ENCODE measurements around the gene GSTK1.
"Not testable (repeated sequence)": the region's sequence is repeated elsewhere in the genome, so short reads cannot be mapped to it uniquely, and the experiment has no call there.

GSTK1 gene

DNA sequence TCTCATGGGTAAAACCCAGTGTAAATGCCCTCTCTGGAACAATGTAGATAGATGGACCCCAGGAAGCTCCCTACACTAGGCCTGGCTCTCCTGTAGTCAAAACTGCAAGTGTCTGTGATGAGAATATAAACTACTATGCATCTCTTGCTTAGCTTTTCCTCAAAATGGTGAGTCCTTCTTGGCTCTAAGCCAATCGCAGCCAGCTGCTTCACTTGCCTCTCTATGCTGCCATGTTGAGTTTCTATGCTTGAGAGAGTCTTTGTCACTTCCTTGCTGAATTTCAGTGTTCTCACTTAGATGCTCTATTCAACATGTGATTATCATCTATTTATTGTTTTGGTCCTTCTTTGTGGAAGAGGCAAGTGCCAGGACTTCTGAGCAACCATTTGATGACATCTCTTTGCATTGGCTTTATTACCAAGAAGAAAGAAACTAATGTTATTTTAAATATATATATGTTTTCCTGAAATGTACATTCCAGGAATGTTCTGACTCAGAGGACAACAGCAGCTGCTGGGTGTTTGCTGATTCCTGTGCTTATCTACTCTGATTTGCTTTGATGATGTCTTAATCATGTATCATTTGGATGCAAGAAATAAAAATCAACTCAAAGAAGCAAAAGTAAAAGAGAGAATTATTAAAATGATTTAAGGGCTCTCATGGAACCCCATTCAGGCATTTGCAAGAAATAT is 24.8 kb upstream of the GSTK1 start:
- DNase-seq (ENCODE audit: low read depth in 2 of 2), result no peak

DNA sequence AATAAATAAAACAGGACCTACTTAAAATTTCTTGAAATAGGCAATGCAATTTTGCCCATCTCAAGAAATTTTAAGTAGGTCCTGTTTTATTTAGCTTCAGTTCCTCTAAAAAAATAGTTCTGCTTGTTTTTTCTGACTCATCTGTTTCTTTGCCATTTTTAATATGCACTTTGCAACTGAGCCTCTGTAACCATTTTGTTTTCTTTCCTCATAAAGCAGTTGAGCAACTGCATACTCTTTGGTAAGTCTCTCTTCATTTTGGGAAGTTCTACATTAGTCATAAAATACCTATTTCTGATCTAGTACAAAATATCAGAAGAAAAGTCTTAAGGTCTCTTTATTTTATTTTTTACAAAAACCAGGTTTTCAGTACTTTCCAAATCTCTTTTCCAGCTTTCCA is 23.4 kb upstream of the GSTK1 start:
- DNase-seq (ENCODE audit: low read depth in 2 of 2), result no peak

DNA sequence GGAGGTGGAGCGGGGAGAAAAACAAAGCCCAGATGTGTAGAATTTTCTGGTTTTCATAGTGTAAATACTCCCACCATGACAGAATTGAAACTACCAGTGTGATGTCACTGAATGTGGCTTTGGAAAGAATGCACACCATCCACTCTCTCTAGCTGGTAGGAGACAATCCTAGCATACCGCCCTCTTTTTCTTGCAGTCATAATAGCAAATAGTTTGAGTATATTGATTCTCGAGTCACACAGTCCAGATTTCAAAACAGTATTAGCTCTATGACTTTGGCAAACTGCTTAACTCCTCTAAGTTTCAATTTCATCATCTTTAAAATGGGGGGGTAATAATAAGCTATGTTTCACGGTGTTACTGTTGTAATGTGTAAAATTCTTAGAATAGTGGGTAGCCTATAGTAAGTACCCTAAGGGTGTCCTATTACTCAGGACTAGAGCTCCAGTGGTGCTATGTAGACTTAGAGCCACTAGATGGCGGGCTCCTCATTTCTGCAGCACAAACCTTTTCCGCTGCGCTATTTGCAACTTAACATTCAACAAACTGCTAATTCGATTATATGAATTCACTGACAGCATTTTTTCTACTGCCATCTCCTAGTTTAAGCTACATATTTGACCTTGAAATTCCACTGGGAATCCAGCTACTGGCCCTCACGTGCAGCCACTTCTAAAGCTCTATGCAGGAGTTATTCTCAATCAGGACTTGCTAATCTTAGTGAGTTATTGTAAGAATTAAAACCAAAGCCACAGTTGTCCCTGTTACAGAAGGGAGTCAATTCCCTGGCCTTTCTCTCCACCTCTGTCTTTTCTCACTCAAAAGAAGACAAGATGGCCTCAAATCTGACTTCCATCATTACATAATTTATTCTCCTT is 22.7 kb upstream of the GSTK1 start:
- DNase-seq (ENCODE audit: low read depth in 2 of 2), result peak; percentile 70

DNA sequence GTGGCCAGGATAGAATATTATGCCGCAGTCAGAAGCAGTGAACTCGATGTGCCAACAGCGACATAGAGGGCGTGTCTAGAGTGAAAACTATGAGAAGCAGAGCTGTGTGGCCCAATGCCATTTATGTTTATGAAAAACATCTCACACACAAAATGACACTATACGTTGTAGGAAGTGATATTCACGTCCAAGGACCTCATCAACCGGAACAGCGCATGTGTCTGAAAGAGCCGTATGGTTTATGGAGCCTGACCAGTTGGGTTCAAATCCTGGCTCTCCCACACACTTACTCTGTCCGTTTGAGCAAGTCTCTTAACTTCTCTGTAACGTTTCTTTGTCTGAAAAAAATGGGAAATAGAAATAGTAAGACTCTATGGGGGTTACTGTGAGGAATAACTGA is 20.9 kb upstream of the GSTK1 start:
- no peak for DNase-seq (ENCODE audit: low read depth in 2 of 2)

DNA sequence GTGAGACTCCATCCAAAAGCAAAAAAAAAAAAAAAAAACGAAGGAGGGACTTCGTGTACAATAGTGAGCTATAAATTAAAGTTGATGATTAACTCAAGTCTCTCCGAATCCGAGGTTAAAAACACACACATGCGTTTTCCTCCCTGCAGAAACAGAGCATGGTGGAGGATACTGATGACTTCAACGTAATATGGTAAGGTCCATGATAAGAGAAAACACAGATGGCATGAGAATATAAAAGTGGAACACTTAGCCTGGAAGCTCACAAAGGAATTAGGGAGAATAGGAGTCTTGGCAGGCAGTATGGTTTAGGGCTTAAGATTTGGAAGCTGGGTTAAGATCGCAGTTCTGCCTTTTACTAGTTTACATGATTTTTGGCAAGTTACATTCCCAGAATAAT is 20.1 kb upstream of the GSTK1 start:
- no peak for DNase-seq (ENCODE audit: low read depth in 2 of 2)

DNA sequence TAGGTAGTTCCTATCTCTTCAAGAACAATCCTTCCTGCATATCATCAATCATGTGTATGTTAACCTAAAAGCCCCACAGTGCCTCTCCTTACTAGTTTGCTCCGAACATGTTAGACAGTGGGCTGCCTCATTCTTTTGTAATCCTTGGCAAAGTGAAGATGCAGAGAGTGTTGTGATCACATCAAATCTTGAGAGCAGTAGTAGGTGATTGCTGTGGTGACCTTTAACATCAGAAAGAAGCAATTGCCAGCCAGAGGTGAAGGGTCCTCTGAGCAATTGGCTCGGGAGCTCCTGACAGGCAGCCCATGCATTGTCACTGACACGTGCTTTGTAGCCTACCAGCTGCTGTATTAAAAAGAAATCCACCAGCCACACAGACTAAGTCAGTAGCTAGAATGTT is 19.6 kb upstream of the GSTK1 start:
- DNase-seq (ENCODE audit: low read depth in 2 of 2), result no peak

DNA sequence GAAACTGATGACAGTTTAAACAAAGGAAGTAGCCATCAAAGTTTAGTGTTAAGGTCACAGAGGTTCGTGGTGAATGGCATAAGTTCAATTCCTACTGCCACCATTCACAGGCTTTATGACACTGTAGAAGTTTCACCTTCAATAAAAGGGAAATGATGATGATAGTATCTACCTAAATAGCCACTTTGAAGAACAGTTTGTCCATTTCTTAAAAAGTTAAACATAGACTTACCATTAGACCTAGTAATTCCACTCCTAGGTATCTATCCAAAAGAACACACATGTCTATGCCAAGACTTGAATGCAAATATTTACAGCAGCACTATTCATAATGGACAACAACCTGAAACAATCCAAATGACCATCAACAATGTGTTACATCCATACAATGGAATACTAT is 18.9 kb upstream of the GSTK1 start:
- DNase-seq (ENCODE audit: low read depth in 2 of 2), result no peak

DNA sequence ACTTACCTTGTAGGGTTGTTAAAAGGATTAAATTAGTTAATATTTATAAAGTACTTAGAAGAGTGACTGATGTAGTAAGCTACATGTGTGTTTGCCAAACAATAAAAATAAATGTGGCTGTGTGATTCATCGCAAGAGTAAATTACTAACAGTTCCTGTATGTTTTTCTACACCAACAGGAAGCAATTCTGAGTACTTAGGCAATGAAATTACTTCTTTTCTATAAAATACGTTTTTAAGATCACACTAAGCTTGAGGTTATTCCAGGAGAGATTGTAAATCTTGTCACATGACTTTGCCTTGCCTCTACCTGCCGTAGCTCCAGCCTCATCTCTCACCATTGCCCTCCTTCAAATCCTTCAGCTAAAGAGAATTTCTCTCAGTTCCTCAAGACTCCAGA is 18.1 kb upstream of the GSTK1 start:
- no peak for DNase-seq (ENCODE audit: low read depth in 2 of 2)

DNA sequence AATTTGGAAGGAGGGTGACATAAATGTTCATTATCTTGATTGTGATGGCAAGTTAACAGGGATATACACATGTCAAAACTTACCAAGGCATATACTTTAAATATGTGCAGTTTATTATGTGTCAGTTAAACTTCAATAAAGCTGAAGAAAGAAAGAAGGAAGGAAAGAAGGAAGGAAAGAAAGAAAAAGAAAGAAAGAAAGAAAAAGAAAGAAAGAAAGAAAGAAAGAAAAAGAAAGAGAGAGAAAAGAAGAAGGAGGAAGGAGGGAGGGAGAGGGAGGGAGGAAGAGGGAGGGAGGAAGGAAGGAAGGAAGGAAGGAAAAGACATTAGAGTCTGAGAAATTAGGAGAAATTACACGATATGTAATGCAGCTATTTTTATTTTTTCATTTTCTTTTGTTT is 15.9 kb upstream of the GSTK1 start:
- no peak for DNase-seq (ENCODE audit: low read depth in 2 of 2)

DNA sequence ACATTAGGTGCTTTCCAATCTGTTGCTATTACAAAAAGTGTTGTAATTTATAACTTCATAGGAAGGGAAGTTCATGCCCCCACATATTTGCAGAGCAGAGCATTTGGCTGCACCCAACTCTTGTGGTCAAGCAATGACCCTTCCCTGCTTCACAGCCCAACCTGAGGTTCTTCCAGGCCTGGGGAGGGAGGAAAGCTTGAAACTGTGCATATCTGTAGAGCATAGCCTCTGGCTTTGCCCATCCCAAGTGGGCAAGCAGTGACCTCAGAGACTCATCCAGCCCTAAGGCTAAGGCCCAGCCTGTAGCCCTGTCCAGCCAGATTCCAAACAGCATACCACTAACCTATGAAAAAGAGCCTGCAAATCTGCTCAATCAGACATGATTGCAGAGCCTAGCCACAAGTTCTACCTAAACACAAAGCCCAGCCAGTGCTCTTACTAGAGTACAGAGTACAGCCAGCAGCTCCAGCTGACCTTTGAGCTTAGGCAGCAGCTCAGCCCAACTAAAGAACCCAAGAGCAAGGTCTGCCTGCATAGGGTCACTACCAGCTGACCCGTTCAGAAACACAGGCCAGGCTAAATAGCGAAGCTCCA is 14.4 kb upstream of the GSTK1 start:
- no peak for DNase-seq (ENCODE audit: low read depth in 2 of 2)

DNA sequence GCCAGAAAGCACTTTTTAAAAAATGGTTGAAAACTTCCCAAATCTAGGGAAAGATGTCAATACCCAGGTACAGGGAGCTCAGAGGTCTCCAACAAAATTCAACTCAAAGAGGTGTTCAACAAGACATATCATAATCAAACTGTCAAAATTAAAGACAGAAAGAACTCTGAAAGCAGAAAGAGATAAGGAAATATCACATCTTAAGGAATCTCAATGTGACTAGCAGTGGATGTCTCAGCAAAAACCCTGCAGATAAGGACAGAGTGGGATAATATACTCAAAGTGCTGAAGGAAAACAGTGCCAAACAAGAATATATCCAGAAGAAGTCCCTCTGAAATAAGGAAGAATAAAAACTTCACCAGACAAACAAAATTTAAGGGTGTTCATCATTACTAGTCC is 13.0 kb upstream of the GSTK1 start:
- no peak for DNase-seq (ENCODE audit: low read depth in 2 of 2)

DNA sequence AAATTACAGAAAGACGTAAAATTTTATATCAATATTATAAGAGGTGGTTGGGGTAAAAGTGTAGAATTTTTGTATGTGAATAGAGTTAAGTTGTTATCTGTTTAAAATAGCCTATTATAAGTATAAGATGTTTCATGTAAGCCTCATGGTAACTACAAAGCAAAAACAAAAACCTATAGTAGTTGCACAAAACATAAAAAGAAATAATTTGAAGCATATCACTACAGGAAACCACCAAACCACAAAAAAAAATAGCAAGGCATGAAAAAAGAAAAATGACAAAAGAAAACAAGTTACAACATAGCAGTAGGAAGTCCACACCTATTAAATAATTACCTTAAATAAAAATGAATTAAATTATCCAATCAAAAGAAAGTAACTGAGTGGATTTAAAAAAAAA is 12.4 kb upstream of the GSTK1 start:
- no peak for DNase-seq (ENCODE audit: low read depth in 2 of 2)

DNA sequence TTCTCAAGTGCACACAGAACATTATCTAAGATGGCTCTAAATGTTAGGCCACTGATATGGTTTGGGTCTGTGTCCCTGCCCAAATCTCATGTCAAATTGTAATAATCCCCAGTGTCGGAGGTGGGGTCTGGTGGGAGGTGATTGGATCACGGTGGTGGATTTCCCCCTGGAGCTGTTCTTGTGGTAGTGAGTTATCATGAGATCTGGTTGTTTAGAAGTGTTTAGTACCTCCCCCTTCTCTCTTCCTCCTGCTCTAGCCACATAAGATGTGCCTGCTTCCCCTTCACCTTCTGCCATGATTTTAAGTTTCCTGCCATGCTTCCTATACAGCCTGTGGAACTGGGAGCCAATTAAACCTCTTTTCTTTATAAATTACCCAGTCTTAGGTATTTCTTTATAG is 11.2 kb upstream of the GSTK1 start:
- DNase-seq (ENCODE audit: low read depth in 2 of 2), result no peak

DNA sequence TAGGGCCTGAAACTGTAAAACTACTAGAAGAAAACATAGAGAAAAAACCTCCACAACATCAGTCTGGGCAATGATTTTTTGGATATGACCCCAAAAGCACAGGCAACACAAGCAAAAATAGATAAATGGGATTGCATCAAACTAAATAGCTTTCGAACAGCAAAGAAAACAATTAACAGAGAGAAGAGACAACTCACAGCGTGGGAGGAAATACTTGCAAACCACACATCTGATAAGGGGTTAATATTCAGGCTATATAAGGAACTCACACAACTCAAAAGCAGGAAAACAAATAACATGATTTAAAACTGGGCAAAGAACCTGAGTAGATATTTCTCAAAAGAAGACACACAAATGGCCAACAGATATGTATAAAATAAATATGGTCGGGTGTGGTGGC is 7.7 kb upstream of the GSTK1 start:
- DNase-seq (ENCODE audit: low read depth in 2 of 2), result no peak

DNA sequence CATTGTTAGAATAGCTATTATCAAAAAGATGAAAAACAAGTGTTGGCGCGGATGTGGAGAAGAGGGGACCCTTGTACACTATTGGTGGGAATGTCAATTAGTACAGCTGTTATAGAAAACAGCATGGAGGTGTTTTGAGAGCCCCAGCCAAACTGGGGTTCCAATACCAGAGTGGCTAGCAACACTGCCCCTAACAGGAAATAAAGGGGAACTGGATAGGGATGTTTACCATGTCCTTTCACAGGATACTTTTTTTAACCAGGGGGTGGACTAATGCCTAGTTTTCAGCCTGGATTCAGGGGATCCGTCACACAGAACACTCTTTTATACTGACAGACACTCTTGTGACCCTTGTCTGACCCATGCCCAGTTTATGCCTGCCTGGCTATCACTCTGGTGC is 6.9 kb upstream of the GSTK1 start:
- DNase-seq (ENCODE audit: low read depth in 2 of 2), result no peak

DNA sequence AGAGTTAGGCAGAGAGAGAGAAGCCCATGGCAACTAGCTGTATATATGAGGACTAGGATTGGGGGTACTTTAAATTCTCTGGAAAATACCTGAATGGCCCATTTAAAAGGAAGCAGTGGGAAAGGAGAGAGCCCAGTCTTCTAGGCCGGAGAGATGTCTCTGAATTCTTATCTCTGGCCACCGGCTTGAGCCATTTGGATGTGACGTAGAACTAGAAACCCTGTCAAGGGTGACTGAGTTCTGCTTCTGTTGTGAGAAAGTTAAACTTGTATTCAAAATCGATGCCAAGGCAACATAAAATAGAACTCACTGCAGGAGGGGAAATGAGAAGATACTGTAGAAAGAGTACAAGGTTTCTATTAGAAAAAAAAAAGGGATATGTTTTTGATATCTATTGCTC is 6.3 kb upstream of the GSTK1 start:
- no peak for DNase-seq (ENCODE audit: low read depth in 2 of 2)

DNA sequence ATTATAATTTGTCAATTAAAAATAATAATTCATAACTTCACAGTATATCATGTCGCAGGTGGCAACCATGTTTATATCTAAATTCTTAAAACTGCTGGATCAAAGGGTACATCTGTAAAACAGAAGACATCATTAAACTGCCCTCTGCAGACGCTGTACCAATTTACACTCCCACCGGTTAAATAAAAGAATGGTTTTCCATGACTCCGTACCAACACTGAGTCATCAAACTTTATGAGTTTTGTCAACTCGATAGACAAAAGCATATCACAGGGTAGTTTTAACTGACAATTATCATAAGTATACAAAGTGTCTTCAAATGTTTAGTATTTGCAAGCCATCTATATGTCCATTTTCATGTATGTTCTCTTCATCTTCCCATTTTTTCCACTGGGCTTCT is 5.7 kb upstream of the GSTK1 start:
- DNase-seq (ENCODE audit: low read depth in 2 of 2), result no peak

DNA sequence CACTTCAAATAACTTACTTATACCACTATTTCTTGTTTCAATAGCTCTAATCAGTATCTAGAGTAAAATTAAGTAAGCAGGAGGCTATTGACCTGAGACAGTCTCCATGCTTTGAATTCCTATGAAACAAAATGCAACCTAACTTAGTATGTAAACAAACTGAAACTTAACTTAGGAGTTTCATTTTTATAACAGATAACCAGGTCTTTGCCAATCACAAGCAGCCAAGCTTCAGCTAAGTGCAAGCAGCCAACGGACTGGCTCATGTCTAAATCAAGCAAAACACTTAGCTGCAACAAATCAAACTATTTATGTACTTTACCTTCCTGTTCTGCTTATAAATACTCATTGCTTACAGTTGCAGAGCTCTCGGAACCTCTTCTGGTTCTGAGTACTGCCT is 4.4 kb upstream of the GSTK1 start:
- DNase-seq (ENCODE audit: low read depth in 2 of 2), result no peak

DNA sequence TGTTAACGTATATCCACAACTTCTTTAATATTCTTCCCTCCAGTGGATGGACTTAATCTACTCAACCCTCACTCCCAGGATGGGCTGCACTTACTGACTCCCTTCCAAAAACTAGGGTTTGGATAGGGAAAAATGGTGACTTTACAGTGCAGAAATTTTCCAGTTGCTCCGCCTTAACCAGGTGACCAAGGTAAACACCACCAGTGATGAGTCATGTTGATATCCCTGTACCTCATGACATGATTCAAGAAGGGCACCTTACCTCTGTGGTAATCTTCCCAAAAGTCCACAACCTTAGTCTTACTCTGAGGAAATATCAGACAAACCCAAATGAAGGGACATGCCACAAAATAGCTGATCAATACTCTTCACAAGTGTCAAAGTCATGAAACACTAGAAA is 3.5 kb upstream of the GSTK1 start:
- DNase-seq (ENCODE audit: low read depth in 2 of 2), result no peak

DNA sequence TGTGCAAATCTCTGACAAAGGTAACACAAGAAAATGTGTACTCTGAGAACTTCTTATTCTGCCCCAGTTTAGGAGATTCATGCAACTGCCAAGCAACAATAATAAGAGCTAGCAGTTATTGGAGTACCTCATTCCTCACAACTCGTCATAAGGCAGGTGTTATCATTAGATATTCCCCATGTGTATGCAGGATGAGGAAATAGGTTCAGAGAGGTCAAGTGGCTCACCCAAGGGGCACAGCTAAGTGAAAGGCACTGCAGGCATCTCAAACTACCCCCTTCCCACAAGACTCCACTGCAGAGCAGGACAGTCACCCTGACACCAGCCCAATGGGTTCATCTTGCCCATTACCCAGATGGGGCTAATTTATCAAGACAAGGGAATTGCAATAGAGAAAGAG is 1.3 kb upstream of the GSTK1 start:
- DNase-seq (ENCODE audit: low read depth in 2 of 2), result no peak

DNA sequence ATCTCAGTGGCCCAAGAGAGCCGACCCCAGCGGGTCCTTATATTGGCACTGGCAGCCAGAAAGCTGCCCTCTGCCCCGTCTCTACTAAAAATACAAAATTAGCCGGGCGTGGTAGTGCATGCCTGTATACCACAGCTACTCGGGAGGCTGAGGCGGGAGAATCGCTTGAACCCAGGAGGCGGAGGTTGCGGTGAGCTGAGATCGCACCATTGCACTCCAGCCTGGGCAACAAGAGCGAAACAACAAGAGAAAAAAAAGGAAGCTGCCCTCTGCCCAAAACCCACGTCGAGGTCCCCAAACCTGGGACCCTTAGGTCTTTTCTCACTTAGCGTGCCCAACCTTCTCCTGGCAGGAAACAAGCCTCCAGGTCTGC is 941 bp downstream of the GSTK1 start:
- not testable (repeated sequence) for DNase-seq (ENCODE audit: low read depth in 2 of 2)

DNA sequence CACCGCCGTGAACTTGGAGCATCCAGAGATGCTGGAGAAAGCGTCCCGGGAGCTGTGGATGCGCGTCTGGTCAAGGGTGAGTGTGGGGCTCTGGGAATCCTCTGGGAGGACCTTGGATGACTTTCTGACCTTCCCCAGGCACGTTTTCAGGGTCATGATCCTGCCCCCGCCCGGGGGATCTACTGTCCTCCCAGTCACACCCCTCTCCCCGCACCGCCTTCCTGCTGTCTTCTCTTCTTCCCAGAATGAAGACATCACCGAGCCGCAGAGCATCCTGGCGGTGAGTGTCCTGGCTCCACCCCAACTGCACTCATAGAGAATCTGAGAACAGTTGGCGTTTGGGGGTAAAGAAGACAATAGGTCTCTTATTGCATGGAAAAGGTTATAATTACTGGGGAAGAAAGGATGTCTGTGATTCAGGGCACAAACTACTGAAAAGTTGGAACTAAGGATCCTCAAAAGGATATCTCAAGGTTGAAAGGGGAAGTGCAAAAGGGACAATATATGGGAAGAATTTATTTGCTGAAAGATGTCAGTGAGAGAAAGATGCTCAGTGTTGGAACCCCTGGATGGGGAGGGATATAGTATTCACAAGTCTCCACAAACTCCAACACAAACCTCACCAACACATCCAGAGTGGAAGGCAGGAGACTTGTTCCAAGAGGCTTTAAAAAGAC is 1.9 kb downstream of the GSTK1 start:
- DNase-seq (ENCODE audit: low read depth in 2 of 2), result no peak

DNA sequence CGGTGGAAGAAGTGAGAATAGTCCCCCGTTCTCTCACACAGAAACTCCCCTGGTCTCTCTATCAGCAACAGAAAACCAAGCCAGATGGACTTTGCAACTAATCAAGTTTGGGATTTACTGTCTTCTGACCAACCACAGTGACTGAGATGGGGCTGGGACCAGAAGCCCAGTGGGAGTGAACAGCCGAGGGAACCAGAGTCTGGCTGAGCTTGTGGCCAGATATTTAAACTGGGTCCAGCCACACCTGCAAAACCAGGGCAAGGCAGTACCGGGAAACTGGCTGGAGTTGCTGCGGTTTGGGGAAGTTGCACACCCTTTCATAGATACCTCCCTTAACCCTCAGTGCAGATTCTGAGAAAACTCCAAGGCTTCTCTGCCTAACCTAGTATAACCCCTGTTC is 6.0 kb downstream of the GSTK1 start:
- DNase-seq (ENCODE audit: low read depth in 2 of 2), result no peak
